Upper lobe of right lung (tissue), 1 donor: ENCODE results near the gene NIPAL1. TPM values are rescaled to one million over a fixed set of nuclear protein-coding genes. Genes with fewer than 3 reads are reported as not detected.

ENCODE experiments used
- ATAC-seq: fragments of 200-7000 bp; cut with Tn5 transposase; one replicate; pipeline ENCODE4 v1.9.1; 2020; ENCODE audit warnings: mild to moderate bottlenecking, moderate library complexity
- DNase-seq: peaks from one replicate; pipeline ENCODE4 v3.0.0-alpha.2; 2020
- H3K27ac ChIP-seq: fragments of 200-600 bp; one replicate; pipeline ENCODE4 v1.8.0; 2022
- H3K27me3 ChIP-seq: fragments of 200-600 bp; one replicate; pipeline ENCODE4 v1.8.0; 2022; ENCODE audit warnings: mild to moderate bottlenecking
- H3K36me3 ChIP-seq: fragments of 200-600 bp; one replicate; pipeline ENCODE4 v1.8.0; 2022
- H3K4me1 ChIP-seq: fragments of 200-600 bp; one replicate; pipeline ENCODE4 v1.8.0; 2022
- H3K4me3 ChIP-seq: fragments of 200-600 bp; one replicate; pipeline ENCODE4 v1.8.0; 2022; ENCODE audit warnings: mild to moderate bottlenecking
- H3K9me3 ChIP-seq: fragments of 200-600 bp; one replicate; pipeline ENCODE4 v1.8.0; 2022
- CTCF ChIP-seq: fragments of 200-600 bp; IDR thresholded peaks from one replicate; pipeline ENCODE4 v1.8.0; 2022; ENCODE audit warnings: antibody characterized with exemption
- intact Hi-C: fragments of 100-400 bp; cut with DNase I; formaldehyde crosslinking; loops from one replicate; pipeline ENCODE4 v1.11.0; 2022
- total RNA-seq: library from RNA; stranded (reverse); fragmentation: NEBNext Ultra II Directional; extraction: Animal tissue kit (Norgen Biotek cat#: 25700); gene quantifications from one replicate; pipeline ENCODE4 v1.2.1, GENCODE V29; 2021
- donor health status: DM: no; HTN: yes; CAD: no; lungs with severe emphysema.

The NIPAL1 gene
- total RNA-seq, 1 donor from 2014 or later = 2.0 TPM

- DNase-seq = no peak
- no peak for TF ChIP-seq CTCF
- no peak for ATAC-seq
- Histone ChIP-seq H3K27me3 (peaks cover 3% of the 10 kb centered on the region), H3K27ac (no peak overlapping the region), H3K9me3 (no peaks in the 10 kb centered on the region), H3K4me1 (no peaks in the 10 kb centered on the region), H3K36me3 (no peaks in the 10 kb centered on the region), H3K4me3 (no peak overlapping the region)
- intact Hi-C loops = no loop called here
Observed at GRCh38 chr4:48027653-48028052, 11.1 kb downstream of the NIPAL1 start.

- ATAC-seq (no peak), DNase-seq (no peak)
- no peaks in the 10 kb centered on the region for H3K9me3 ChIP-seq
- H3K4me3 ChIP-seq = no peak overlapping the region
- H3K4me1 ChIP-seq = no peaks in the 10 kb centered on the region
- TF ChIP-seq CTCF = no peak
- no peaks in the 10 kb centered on the region for H3K36me3 ChIP-seq
- intact Hi-C loops = no loop called here
- H3K27ac ChIP-seq = no peak overlapping the region
- peaks cover 3% of the 10 kb centered on the region for H3K27me3 ChIP-seq
Observed at GRCh38 chr4:48028696-48029095, 12.1 kb downstream of the NIPAL1 start.

GRCh38 chr4:48030470-48030869 lies 13.9 kb downstream of the NIPAL1 start:
- no peak for ATAC-seq
- Histone ChIP-seq H3K27ac (no peak overlapping the region), H3K4me1 (no peaks in the 10 kb centered on the region), H3K4me3 (no peak overlapping the region), H3K27me3 (no peaks in the 10 kb centered on the region), H3K36me3 (no peaks in the 10 kb centered on the region), H3K9me3 (no peaks in the 10 kb centered on the region)
- no peak for DNase-seq
- no peak for TF ChIP-seq CTCF
- intact Hi-C loops = no loop called here

- intact Hi-C loops = no loop called here
- H3K9me3 ChIP-seq = no peaks in the 10 kb centered on the region
- ATAC-seq (peak; percentile 57), DNase-seq (no peak)
- H3K27me3 ChIP-seq = no peaks in the 10 kb centered on the region
- no peak for TF ChIP-seq CTCF
- H3K4me1 ChIP-seq = no peaks in the 10 kb centered on the region
- no peak overlapping the region for H3K4me3 ChIP-seq
- H3K27ac ChIP-seq = no peak overlapping the region
- H3K36me3 ChIP-seq = no peaks in the 10 kb centered on the region
Observed at GRCh38 chr4:48031802-48032525, 15.4 kb downstream of the NIPAL1 start.

GRCh38 chr4:48032721-48033120 lies 16.1 kb downstream of the NIPAL1 start:
- intact Hi-C loops = no loop called here
- no peaks in the 10 kb centered on the region for H3K9me3 ChIP-seq
- DNase-seq = no peak
- H3K27me3 ChIP-seq = no peaks in the 10 kb centered on the region
- TF ChIP-seq CTCF = no peak
- ATAC-seq = no peak
- H3K4me3 ChIP-seq = no peak overlapping the region
- H3K4me1 ChIP-seq = no peaks in the 10 kb centered on the region
- no peak overlapping the region for H3K27ac ChIP-seq
- no peaks in the 10 kb centered on the region for H3K36me3 ChIP-seq

- TF ChIP-seq CTCF = no peak
- H3K27me3 ChIP-seq = no peaks in the 10 kb centered on the region
- H3K4me3 ChIP-seq = no peak overlapping the region
- intact Hi-C loops = no loop called here
- H3K4me1 ChIP-seq = no peaks in the 10 kb centered on the region
- DNase-seq (no peak), ATAC-seq (no peak)
- no peak overlapping the region for H3K27ac ChIP-seq
- H3K36me3 ChIP-seq = no peaks in the 10 kb centered on the region
- H3K9me3 ChIP-seq = no peaks in the 10 kb centered on the region
Observed at GRCh38 chr4:48033412-48033811, 16.8 kb downstream of the NIPAL1 start.
